ENCODE results near the gene PARP4. TPM values are rescaled to one million over a fixed set of nuclear protein-coding genes. Genes with fewer than 3 reads are reported as not detected.

The PARP4 gene
- total and polyA plus RNA-seq, 2 of the 13 experiments (the other 11 are each of a cell fraction or from before 2014, with no cell fraction given) = 40.5 to 42.6 TPM

- no peak for TF ChIP-seq LRRFIP1 (CRISPR knock-in tag; conservative IDR thresholded peaks at IDR 0.05)
- TF ChIP-seq EED (CRISPR knock-in tag; IDR thresholded peaks at IDR 0.05) = no peak
Measured at GRCh38 chr13:24493356-24493755, 19.2 kb downstream of the PARP4 start (continued).

GRCh38 chr13:24491845-24492244 lies 20.7 kb downstream of the PARP4 start:
- Histone ChIP-seq H3K79me2 (ENCODE audit: insufficient read depth, low read length) (no peaks in the 10 kb centered on the region), H3K4me1 (ENCODE audit: insufficient read depth, low read length) (no peaks in the 10 kb centered on the region), H4K20me1 (ENCODE audit: insufficient read depth, low read length) (no peaks in the 10 kb centered on the region), H3K4me3 (replicated peaks in 1 of 3; ENCODE audit: insufficient read depth in 1 of 3, low read depth in 2 of 3, low read length in 3 of 3) (no peak overlapping the region), H2AFZ (ENCODE audit: low read length) (no peak overlapping the region), H3K27me3 (ENCODE audit: control insufficient read depth in 1 of 2, insufficient read depth in 2 of 2, low read length in 2 of 2) (no peaks in the 10 kb centered on the region), H3K27ac (ENCODE audit: extremely low read length, insufficient read depth, low read length) (no peak overlapping the region), H3K4me2 (ENCODE audit: low read depth, low read length) (no peak overlapping the region), H3K9me3 (ENCODE audit: low read length) (no peaks in the 10 kb centered on the region), H3K36me3 (replicated peaks in 1 of 2; ENCODE audit: control insufficient read depth in 1 of 2, insufficient read depth in 2 of 2, low read length in 2 of 2) (peaks cover 30 to 49% of the 10 kb centered on the region in 2 experiments), H3K9ac (ENCODE audit: insufficient read depth, low read depth, low read length) (no peak overlapping the region)
- ChIA-PET CTCF (ENCODE audit: low intra/inter-chr PET ratio, low total read pairs) (no interaction called here), POLR2A (interaction anchor here (0.6 kb wide), 1 partner anchor 8 kb away, joined by 3 read pairs; no protein-coding TSS in a partner anchor)
- no peak for ATAC-seq
- intact Hi-C loops (cut with micrococcal nuclease; ENCODE audit: unreplicated experiment) = no loop called here
- in situ Hi-C loops (cut with HindIII; ENCODE audit: extremely low pct_ligation_motif_present, low pct_unique_long_range_greater_than_20kb) = no loop called here
- DNase-seq (ENCODE audit: low spot score) = no peak
- BruUV-seq (replicated peaks) = no TSS peak
- no peak for FAIRE-seq
- 92% methylated on average over 7 of the region's 7 CpGs for WGBS (ENCODE audit: low lambda C conversion rate)
- TF ChIP-seq RNF219 (CRISPR knock-in tag; IDR thresholded peaks at IDR 0.05) (no peak), TERF1 (CRISPR knock-in tag; IDR thresholded peaks at IDR 0.05) (no peak), KDM4B (CRISPR knock-in tag; IDR thresholded peaks at IDR 0.05) (no peak), HINFP (CRISPR knock-in tag; IDR thresholded peaks at IDR 0.05; ENCODE audit: low read depth) (no peak), ZNF616 (CRISPR knock-in tag; IDR thresholded peaks at IDR 0.05; ENCODE audit: low read depth) (no peak), ZNF749 (CRISPR knock-in tag; IDR thresholded peaks at IDR 0.05; ENCODE audit: borderline replicate concordance) (no peak), SAP130 (CRISPR knock-in tag; IDR thresholded peaks at IDR 0.05; ENCODE audit: low read depth) (no peak), ZNF512 (CRISPR knock-in tag; IDR thresholded peaks at IDR 0.05) (no peak), DNMT1 (CRISPR knock-in tag; IDR thresholded peaks at IDR 0.05) (no peak), ZIK1 (CRISPR knock-in tag; IDR thresholded peaks at IDR 0.05; ENCODE audit: borderline replicate concordance, low read depth) (no peak), THAP7 (CRISPR knock-in tag; IDR thresholded peaks at IDR 0.05) (no peak)
